HepG2 (cell line): Measurements from ENCODE around the gene PHF2. TPM values are rescaled to one million over a fixed set of nuclear protein-coding genes. Genes with fewer than 3 reads are reported as not detected.

Experiments
- ATAC-seq: fragments of 200-7000 bp; cut with Tn5 transposase; 3 replicates; pipeline ENCODE4 v1.9.1; 2020; ENCODE audit warnings: mild to moderate bottlenecking, moderate library complexity
- BruUV-seq: library from RNA; stranded (reverse); fragments of 400-500 nt; replicated peaks from 2 replicates; lab custom pipeline; 2021; lab: Mats Ljungman, UMichigan
- CTCF ChIA-PET: fragments of 300-600 bp; formaldehyde crosslinking; extraction: SDS; loops from one replicate; lab custom pipeline; 2021; ENCODE audit warnings: low total read pairs, inconsistent platforms, low intra/inter-chr PET ratio; lab: Yijun Ruan, JAX
- POLR2A ChIA-PET: fragments of 350-600 bp; sonication (Branson Sonifier 250); formaldehyde crosslinking; loops from one replicate; lab custom pipeline; 2020; ENCODE audit warnings: antibody characterized with exemption, inconsistent platforms; lab: Yijun Ruan, JAX
- DNase-seq: peaks from one replicate; pipeline ENCODE4 v3.0.0-alpha.2; 2015; ENCODE audit warnings: low spot score
- FAIRE-seq: peaks from 3 replicates; lab custom pipeline; 2011; peaks lifted over from hg19 to GRCh38; lab: Jason Lieb, UNC
- H2AFZ ChIP-seq: one replicate; pipeline ENCODE4 v1.6.1; 2011; ENCODE audit warnings: low read length, inconsistent platforms
- H3K27ac ChIP-seq: fragments of 300-600 bp; 3 replicates; pipeline ENCODE4 v1.8.0; 2011; ENCODE audit warnings: mixed run types, mild to moderate bottlenecking, mixed read lengths, low read length, inconsistent platforms; ENCODE audit not compliant: insufficient read depth; ENCODE audit errors: extremely low read length
- H3K27me3 ChIP-seq, 2 experiments: fragments of 200-600 bp in 1 of 2; 2 replicates in 1 of 2; 3 replicates in 1 of 2; pipeline versions ENCODE4 v1.6.0 to v1.8.0; 2011; ENCODE audit warnings: low read length in 2 of 2, mild to moderate bottlenecking in 2 of 2, moderate library complexity in 2 of 2, inconsistent platforms in 1 of 2; ENCODE audit not compliant: insufficient read depth in 2 of 2, control insufficient read depth in 1 of 2
- H3K36me3 ChIP-seq, 2 experiments: fragments of 200-600 bp in 1 of 2; replicated peaks in 1 of 2; 2 replicates in 1 of 2; 3 replicates in 1 of 2; pipeline versions ENCODE4 v1.5.1 to v1.8.0; 2011; ENCODE audit warnings: low read length in 2 of 2, inconsistent platforms in 1 of 2; ENCODE audit not compliant: insufficient read depth in 2 of 2, control insufficient read depth in 1 of 2
- H3K4me1 ChIP-seq: 2 replicates; pipeline ENCODE4 v1.5.1; 2012; ENCODE audit warnings: low read length, inconsistent platforms; ENCODE audit not compliant: insufficient read depth
- H3K4me2 ChIP-seq: 2 replicates; pipeline ENCODE4 v1.6.0; 2011; ENCODE audit warnings: low read depth, low read length, inconsistent platforms
- H3K4me3 ChIP-seq, 3 experiments: fragments of 200-600 bp in 1 of 3; sonication (generic), shearing (Covaris generic) in 1 of 3; replicated peaks in 1 of 3; 2 replicates each; pipeline ENCODE4 v1.5.1; 2011 to 2016; ENCODE audit warnings: low read length in 3 of 3, inconsistent platforms in 2 of 3, low read depth in 2 of 3, mild to moderate bottlenecking in 2 of 3, control low read depth in 1 of 3, mixed read lengths in 1 of 3; ENCODE audit not compliant: insufficient read depth in 1 of 3
- H3K79me2 ChIP-seq: one replicate; pipeline ENCODE4 v1.6.1; 2011; ENCODE audit warnings: low read length, inconsistent platforms; ENCODE audit not compliant: insufficient read depth
- H3K9ac ChIP-seq: 2 replicates; pipeline ENCODE4 v1.6.0; 2011; ENCODE audit warnings: mild to moderate bottlenecking, low read depth, low read length, inconsistent platforms; ENCODE audit not compliant: insufficient read depth
- H3K9me3 ChIP-seq: 2 replicates; pipeline ENCODE4 v1.5.1; 2012; ENCODE audit warnings: mild to moderate bottlenecking, low read length
- H4K20me1 ChIP-seq: 2 replicates; pipeline ENCODE4 v1.6.0; 2011; ENCODE audit warnings: inconsistent platforms, mild to moderate bottlenecking, low read length, moderate library complexity; ENCODE audit not compliant: insufficient read depth
- ARID3A ChIP-seq: IDR thresholded peaks from 2 replicates; pipeline ENCODE4 v1.6.1; 2012; ENCODE audit warnings: low read depth, low read length, improper control_type of control experiment
- MAX ChIP-seq: IDR thresholded peaks from 2 replicates; pipeline ENCODE4 v1.6.1; 2012; ENCODE audit warnings: inconsistent platforms
- NFKBIZ ChIP-seq: IDR thresholded peaks from 2 replicates; pipeline ENCODE4 v1.6.1; 2018; ENCODE audit warnings: missing genetic modification reagents, missing compliant biosample characterization
- SMARCC2 ChIP-seq: fragments of 450-650 bp; IDR thresholded peaks from 2 replicates; pipeline ENCODE4 v1.6.1; 2017; ENCODE audit warnings: antibody characterized with exemption, mild to moderate bottlenecking
- STAG1 ChIP-seq: sonication (generic); formaldehyde crosslinking; IDR thresholded peaks from 2 replicates; pipeline ENCODE4 v1.4.0; 2020; ENCODE audit warnings: missing genetic modification reagents
- TBL1XR1 ChIP-seq: fragments of 150-350 bp; IDR thresholded peaks from 2 replicates; pipeline ENCODE4 v1.6.1; 2014; ENCODE audit warnings: borderline replicate concordance, low read length; ENCODE audit not compliant: partially characterized antibody
- TBX3 ChIP-seq: fragments of 450-650 bp; IDR thresholded peaks from 2 replicates; pipeline ENCODE4 v1.6.1; 2017; ENCODE audit warnings: antibody characterized with exemption, mild to moderate bottlenecking, inconsistent platforms, borderline replicate concordance
- TFAP4 ChIP-seq: sonication (generic); IDR thresholded peaks from 2 replicates; pipeline ENCODE4 v1.6.1; 2016; ENCODE audit warnings: low read depth, borderline replicate concordance
- ZBTB38 ChIP-seq: sonication (generic); formaldehyde crosslinking; IDR thresholded peaks from 2 replicates; pipeline ENCODE4 v1.5.1; 2020; ENCODE audit warnings: mild to moderate bottlenecking, missing genetic modification reagents
- ZFYVE20 ChIP-seq: sonication (generic); formaldehyde crosslinking; IDR thresholded peaks from 2 replicates; pipeline ENCODE4 v1.8.0; 2023; ENCODE audit warnings: low read depth, mild to moderate bottlenecking, moderate library complexity, missing genetic modification reagents, borderline replicate concordance
- ZMYM2 ChIP-seq: sonication (generic); formaldehyde crosslinking; IDR thresholded peaks from 2 replicates; pipeline ENCODE4 v1.8.0; 2022; ENCODE audit warnings: mild to moderate bottlenecking, missing genetic modification reagents
- ZNF263 ChIP-seq: sonication (generic); formaldehyde crosslinking; IDR thresholded peaks from 2 replicates; pipeline ENCODE4 v1.4.0; 2020; ENCODE audit warnings: missing genetic modification reagents
- ZNF430 ChIP-seq: sonication (generic); formaldehyde crosslinking; IDR thresholded peaks from 2 replicates; pipeline ENCODE4 v1.9.0; 2021; ENCODE audit warnings: mild to moderate bottlenecking, missing genetic modification reagents
- ZNF724P ChIP-seq: sonication (generic); formaldehyde crosslinking; IDR thresholded peaks from 2 replicates; pipeline ENCODE4 v1.8.0; 2022; ENCODE audit warnings: missing genetic modification reagents, borderline replicate concordance
- ZNF841 ChIP-seq: sonication (generic); formaldehyde crosslinking; IDR thresholded peaks from 2 replicates; pipeline ENCODE4 v1.8.1; 2023; ENCODE audit warnings: missing genetic modification reagents, borderline replicate concordance
- WGBS: methylation state at CpG from one replicate; pipeline ENCODE4 v1.1.6; 2017; ENCODE audit warnings: low lambda C conversion rate; 5-methylcytosine and 5-hydroxymethylcytosine counted together
- in situ Hi-C: cut with HindIII; loops from 2 replicates; pipeline ENCODE4 v1.10.0; 2017; ENCODE audit warnings: low pct_unique_long_range_greater_than_20kb; ENCODE audit not compliant: extremely low pct_ligation_motif_present
- intact Hi-C: fragments of 100-400 bp; cut with micrococcal nuclease; formaldehyde crosslinking; loops from one replicate; pipeline ENCODE4 v1.10.0; 2022; ENCODE audit not compliant: unreplicated experiment
- polyA plus RNA-seq, 8 experiments: library from polyadenylated mRNA; depleted of rRNA in 3 of 8; stranded (reverse) in 7 of 8; unstranded in 1 of 8; fragments of >200 nt; fragmentation: Illumina TruSeq in 4 of 8; extraction: Trizol in 4 of 8; gene quantifications; 2 replicates each; pipeline versions ENCODE4 v1.2.1 to v1.2.3, GENCODE V29; 2011 to 2016; ENCODE audit warnings: low read depth in 4 of 8, missing spikeins in 1 of 8, mixed read lengths in 1 of 8; ENCODE audit not compliant: insufficient read depth in 1 of 8
- total RNA-seq, 5 experiments: library from RNA; depleted of rRNA; stranded (reverse); fragments of >200 nt; fragmentation: Illumina TruSeq; extraction: Trizol; gene quantifications; 2 replicates each; pipeline ENCODE4 v1.2.3, GENCODE V29; 2016; ENCODE audit warnings: low read depth in 1 of 5
- TF ChIP-seq, protein P1 (sequence below): IDR thresholded peaks from 2 replicates; pipeline ENCODE4 v1.6.1; 2016; ENCODE audit warnings: low read depth, missing genetic modification reagents, missing compliant biosample characterization

PHF2 gene
- total and polyA plus RNA-seq, 2 of the 13 experiments (the other 11 are each of a cell fraction or from before 2014, with no cell fraction given) = 6.6 to 9.1 TPM

DNA sequence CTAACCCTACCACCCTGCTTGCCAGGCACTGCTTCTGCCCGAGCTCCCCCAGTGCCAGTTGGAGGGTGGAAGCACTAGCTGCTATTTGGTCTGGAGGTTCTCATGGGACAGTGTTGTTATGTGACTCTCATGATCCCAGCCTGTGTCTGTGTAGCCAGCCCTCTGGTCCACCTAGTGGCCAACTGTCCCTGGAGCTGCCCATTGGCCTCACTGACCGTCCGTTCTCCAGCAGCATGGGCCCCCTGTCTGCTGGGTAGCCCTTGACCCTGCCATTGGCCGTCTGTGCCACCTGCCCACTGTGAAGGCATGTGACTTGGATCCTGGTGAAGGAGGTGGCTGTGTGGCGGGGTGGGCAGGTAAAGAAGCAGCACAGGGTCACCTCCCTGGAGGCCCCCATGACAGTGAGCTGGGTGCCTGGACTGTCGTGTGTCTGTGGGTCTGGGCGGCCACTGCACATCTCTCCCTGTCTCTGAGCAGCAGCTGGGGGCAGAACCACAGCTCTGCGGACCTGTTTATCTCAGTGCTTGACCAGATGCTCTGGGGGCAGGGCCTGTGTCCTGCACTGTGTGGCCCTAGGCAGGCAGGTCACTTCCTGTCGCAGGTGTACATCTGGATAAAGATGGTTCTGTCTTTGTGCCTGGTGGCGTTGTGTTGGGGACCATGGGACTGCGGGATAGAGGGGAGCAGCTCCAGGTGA is 11.4 kb downstream of the PHF2 start:
- BruUV-seq = no TSS peak
- peak; percentile 78 for TF ChIP-seq ZNF263 (CRISPR knock-in tag)
- no peak for TF ChIP-seq ZNF724P (CRISPR knock-in tag)
- no peak for TF ChIP-seq ZNF430
- no peak for TF ChIP-seq ARID3A
- TF ChIP-seq TFAP4 = no peak
- TF ChIP-seq TBX3 = no peak
- peak; percentile 47 for TF ChIP-seq STAG1
- TF ChIP-seq ZNF841 (CRISPR knock-in tag) = no peak
- TF ChIP-seq ZFYVE20 (CRISPR knock-in tag) = no peak
- 0 out of 2 replicates have a peak, but pooled peaks have one; percentile 23 for TF ChIP-seq ZBTB38 (CRISPR knock-in tag)
- no peak for TF ChIP-seq TBL1XR1
- no peak for TF ChIP-seq SMARCC2
- TF ChIP-seq, protein P1, sequence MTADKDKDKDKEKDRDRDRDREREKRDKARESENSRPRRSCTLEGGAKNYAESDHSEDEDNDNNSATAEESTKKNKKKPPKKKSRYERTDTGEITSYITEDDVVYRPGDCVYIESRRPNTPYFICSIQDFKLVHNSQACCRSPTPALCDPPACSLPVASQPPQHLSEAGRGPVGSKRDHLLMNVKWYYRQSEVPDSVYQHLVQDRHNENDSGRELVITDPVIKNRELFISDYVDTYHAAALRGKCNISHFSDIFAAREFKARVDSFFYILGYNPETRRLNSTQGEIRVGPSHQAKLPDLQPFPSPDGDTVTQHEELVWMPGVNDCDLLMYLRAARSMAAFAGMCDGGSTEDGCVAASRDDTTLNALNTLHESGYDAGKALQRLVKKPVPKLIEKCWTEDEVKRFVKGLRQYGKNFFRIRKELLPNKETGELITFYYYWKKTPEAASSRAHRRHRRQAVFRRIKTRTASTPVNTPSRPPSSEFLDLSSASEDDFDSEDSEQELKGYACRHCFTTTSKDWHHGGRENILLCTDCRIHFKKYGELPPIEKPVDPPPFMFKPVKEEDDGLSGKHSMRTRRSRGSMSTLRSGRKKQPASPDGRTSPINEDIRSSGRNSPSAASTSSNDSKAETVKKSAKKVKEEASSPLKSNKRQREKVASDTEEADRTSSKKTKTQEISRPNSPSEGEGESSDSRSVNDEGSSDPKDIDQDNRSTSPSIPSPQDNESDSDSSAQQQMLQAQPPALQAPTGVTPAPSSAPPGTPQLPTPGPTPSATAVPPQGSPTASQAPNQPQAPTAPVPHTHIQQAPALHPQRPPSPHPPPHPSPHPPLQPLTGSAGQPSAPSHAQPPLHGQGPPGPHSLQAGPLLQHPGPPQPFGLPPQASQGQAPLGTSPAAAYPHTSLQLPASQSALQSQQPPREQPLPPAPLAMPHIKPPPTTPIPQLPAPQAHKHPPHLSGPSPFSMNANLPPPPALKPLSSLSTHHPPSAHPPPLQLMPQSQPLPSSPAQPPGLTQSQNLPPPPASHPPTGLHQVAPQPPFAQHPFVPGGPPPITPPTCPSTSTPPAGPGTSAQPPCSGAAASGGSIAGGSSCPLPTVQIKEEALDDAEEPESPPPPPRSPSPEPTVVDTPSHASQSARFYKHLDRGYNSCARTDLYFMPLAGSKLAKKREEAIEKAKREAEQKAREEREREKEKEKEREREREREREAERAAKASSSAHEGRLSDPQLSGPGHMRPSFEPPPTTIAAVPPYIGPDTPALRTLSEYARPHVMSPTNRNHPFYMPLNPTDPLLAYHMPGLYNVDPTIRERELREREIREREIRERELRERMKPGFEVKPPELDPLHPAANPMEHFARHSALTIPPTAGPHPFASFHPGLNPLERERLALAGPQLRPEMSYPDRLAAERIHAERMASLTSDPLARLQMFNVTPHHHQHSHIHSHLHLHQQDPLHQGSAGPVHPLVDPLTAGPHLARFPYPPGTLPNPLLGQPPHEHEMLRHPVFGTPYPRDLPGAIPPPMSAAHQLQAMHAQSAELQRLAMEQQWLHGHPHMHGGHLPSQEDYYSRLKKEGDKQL (CRISPR knock-in tag) = no peak
- no peak for TF ChIP-seq MAX
- TF ChIP-seq NFKBIZ (CRISPR knock-in tag) = no peak
- TF ChIP-seq ZMYM2 (CRISPR knock-in tag) = no peak

More for the DNA sequence above, 11.4 kb downstream of the PHF2 start:
- WGBS = 67% methylated on average over 3 of the region's 11 CpGs
- H3K27me3 ChIP-seq = no peaks in the 10 kb centered on the region
- H3K36me3 ChIP-seq = no peaks in the 10 kb centered on the region
- CTCF ChIA-PET = no interaction called here
- no peak overlapping the region for H3K4me3 ChIP-seq
- no peak overlapping the region for H3K27ac ChIP-seq
- peak; percentile 59 for ATAC-seq
- no peak overlapping the region for H3K9ac ChIP-seq
- peaks cover 41% of the 10 kb centered on the region for H3K79me2 ChIP-seq
- H4K20me1 ChIP-seq = no peaks in the 10 kb centered on the region; the same call in 1 of the 2 replicates
- H2AFZ ChIP-seq = no peak overlapping the region
- intact Hi-C loops (no loop called here), in situ Hi-C loops (no loop called here)
- no peaks in the 10 kb centered on the region for H3K9me3 ChIP-seq
- no peak overlapping the region for H3K4me2 ChIP-seq
- peaks cover 66% of the 10 kb centered on the region for H3K4me1 ChIP-seq
- FAIRE-seq = no peak
- POLR2A ChIA-PET = interaction anchor here (2.4 kb wide), 1 partner anchor 21 kb away, joined by 7 read pairs; no protein-coding TSS in a partner anchor
- DNase-seq = no peak
